ENCODE data around the gene MAFG.
A peak's percentile ranks its signal among the peaks of the same experiment; 100 is the strongest.

- TF ChIP-seq POLR2A (IDR thresholded peaks at IDR 0.05) (no peak), CTCF (IDR thresholded peaks at IDR 0.05) (peak; percentile 82 to 96 (median 90))
Measured at GRCh38 chr17:81869221-81870130, 58.1 kb downstream of the MAFG start.

Data from sigmoid colon (tissue), 3 donors.